Immature natural killer cell (primary cell): ENCODE results near the gene ABCA7. TPM values are rescaled to one million over a fixed set of nuclear protein-coding genes. Genes with fewer than 3 reads are reported as not detected.
A peak's percentile ranks its signal among the peaks of the same experiment; 100 is the strongest.

Source experiments
- DNase-seq, 3 donors: peaks; one replicate each; pipeline ENCODE4 v3.0.0; 2022; ENCODE audit warnings: mixed read lengths in 1 of 3
- H3K27ac Mint-ChIP-seq, 6 donors: one replicate each; pipeline ENCODE4 v1.8.0; 2020; ENCODE audit warnings: mixed read lengths in 6 of 6, mild to moderate bottlenecking in 5 of 6, inconsistent platforms in 4 of 6, moderate library complexity in 3 of 6
- H3K27me3 Mint-ChIP-seq, 3 donors: one replicate each; pipeline ENCODE4 v1.8.0; 2020 to 2021; ENCODE audit warnings: low read depth in 3 of 3, mild to moderate bottlenecking in 3 of 3, mixed read lengths in 3 of 3, moderate library complexity in 3 of 3, inconsistent platforms in 1 of 3
- H3K36me3 Mint-ChIP-seq, 3 donors: one replicate each; pipeline ENCODE4 v1.8.0; 2020; ENCODE audit warnings: mixed read lengths in 3 of 3, inconsistent platforms in 2 of 3, mild to moderate bottlenecking in 2 of 3
- H3K4me1 Mint-ChIP-seq, 2 donors: one replicate each; pipeline ENCODE4 v1.8.0; 2020; ENCODE audit warnings: inconsistent platforms in 2 of 2, mild to moderate bottlenecking in 2 of 2, mixed read lengths in 2 of 2, moderate library complexity in 1 of 2
- H3K4me3 Mint-ChIP-seq, 5 donors: one replicate each; pipeline ENCODE4 v1.8.0; 2020; ENCODE audit warnings: mild to moderate bottlenecking in 5 of 5, mixed read lengths in 5 of 5, inconsistent platforms in 3 of 5, moderate library complexity in 3 of 5
- H3K9me3 Mint-ChIP-seq, 6 donors: one replicate each; pipeline ENCODE4 v1.8.0; 2020; ENCODE audit warnings: mild to moderate bottlenecking in 6 of 6, mixed read lengths in 6 of 6, inconsistent platforms in 4 of 6, moderate library complexity in 3 of 6
- polyA plus RNA-seq, 3 donors: library from polyadenylated mRNA; unstranded; fragments of 300-500 nt; fragmentation: Illumina TruSeq; gene quantifications; one replicate each; pipeline ENCODE4 v1.2.3, GENCODE V29; 2021

The ABCA7 gene
- polyA plus RNA-seq, 3 donors from 2014 or later, result 4.5 to 13.3 (median 5.2) TPM

- Mint-ChIP-seq H3K4me1 (peaks cover 18 to 27% of the 10 kb centered on the region in 2 donors), H3K27me3 (peaks cover 9 to 26% (median 13%) of the 10 kb centered on the region in 3 donors), H3K4me3 (no peak overlapping the region), H3K9me3 (no peaks in the 10 kb centered on the region), H3K36me3 (peaks cover 4 to 16% (median 11%) of the 10 kb centered on the region in 3 donors), H3K27ac (peak overlapping the region in 2 of 6 donors; percentile 17 to 93)
- no peak for DNase-seq
Observed at GRCh38 chr19:1086613-1087012, 46.7 kb downstream of the ABCA7 start.

DNA sequence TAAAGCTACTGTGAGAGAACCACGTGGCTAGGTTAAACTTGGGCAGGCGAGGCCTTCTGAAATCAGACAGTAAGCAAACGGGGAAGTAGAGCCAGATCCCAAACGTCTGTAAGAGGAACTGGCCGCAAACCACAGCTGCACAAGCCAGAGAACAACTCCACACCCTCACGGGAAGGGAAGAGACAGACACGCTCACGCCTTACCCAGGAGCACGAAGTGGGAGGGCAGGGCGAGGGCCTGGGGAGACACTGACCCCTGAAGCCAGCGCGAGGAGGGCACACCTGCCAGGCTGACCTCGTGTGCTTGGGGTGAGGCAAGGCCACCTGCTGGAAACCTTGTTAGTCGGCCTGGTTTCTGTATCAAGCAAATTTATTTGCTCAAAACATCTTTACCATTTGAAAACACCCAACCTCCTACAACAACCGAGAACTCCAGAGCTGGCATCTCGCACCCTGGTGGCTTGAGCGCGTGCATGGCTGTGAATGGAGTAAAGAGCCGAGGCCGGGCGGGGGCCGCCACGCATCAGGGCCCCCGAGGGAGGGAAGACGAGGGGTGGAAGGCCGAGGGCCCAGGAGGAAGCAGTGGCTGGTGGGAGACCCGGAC is 48.0 kb downstream of the ABCA7 start:
- H3K9me3 Mint-ChIP-seq, result no peaks in the 10 kb centered on the region
- peaks cover 18 to 31% of the 10 kb centered on the region in 2 donors for H3K4me1 Mint-ChIP-seq
- peak overlapping the region; percentile 87 to 93 (median 90) for H3K27ac Mint-ChIP-seq

GRCh38 chr19:1088416-1089010 is 48.6 kb downstream of the ABCA7 start:
- peak overlapping the region; percentile 35 to 93 (median 74) for H3K27ac Mint-ChIP-seq
- H3K4me3 Mint-ChIP-seq, result no peak overlapping the region
- DNase-seq, result no peak
- peaks cover 9 to 18% (median 13%) of the 10 kb centered on the region in 3 donors for H3K27me3 Mint-ChIP-seq
- peaks cover 4 to 16% (median 11%) of the 10 kb centered on the region in 3 donors for H3K36me3 Mint-ChIP-seq
- peaks cover 22 to 35% of the 10 kb centered on the region in 2 donors for H3K4me1 Mint-ChIP-seq
- H3K9me3 Mint-ChIP-seq, result no peaks in the 10 kb centered on the region

More for the DNA sequence above, 48.0 kb downstream of the ABCA7 start:
- peaks cover 9 to 20% (median 13%) of the 10 kb centered on the region in 3 donors for H3K27me3 Mint-ChIP-seq
- DNase-seq, result peak; percentile 36 to 40 (median 37)
- peak overlapping the region; percentile 24 to 46 (median 45) for H3K4me3 Mint-ChIP-seq
- peaks cover 4 to 16% (median 11%) of the 10 kb centered on the region in 3 donors for H3K36me3 Mint-ChIP-seq

DNA sequence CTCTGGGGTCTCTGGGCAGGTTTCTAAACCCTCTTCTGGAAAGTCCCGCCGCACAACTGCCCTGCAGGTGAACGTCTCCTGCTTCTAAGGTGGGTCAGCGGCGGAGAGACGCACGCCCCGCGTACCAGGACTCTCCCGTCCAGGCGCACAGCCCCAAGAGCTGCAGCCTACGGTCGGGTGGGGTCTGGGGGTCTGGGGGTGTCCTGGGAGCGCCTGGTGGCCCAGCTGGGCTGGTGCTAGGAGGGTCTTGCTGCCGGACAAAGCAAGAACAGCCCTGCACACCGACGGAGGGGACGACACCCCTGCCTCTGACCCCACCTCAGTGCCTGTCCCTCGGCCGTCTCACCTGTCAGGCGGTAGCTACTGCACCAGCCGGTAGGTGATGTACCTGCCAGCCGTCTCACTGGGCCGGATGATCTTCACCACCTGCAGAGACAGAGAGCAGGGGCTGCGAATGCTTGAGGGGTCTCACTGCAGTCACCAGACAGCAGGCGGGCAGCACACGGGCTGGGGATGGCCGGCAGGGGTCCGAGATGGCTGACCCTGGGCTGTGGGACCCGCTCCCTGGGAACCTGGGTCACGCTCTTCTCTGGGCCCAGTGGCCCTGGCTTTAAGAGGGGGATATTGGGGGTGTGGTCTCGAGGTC is 49.3 kb downstream of the ABCA7 start:
- DNase-seq, result no peak
- Mint-ChIP-seq H3K27ac (peak overlapping the region in 2 of 6 donors; percentile 20 to 30), H3K4me1 (peaks cover 30 to 42% of the 10 kb centered on the region in 2 donors), H3K36me3 (peaks cover 4 to 16% (median 11%) of the 10 kb centered on the region in 3 donors), H3K27me3 (peaks cover 11 to 18% (median 13%) of the 10 kb centered on the region in 3 donors), H3K4me3 (no peak overlapping the region), H3K9me3 (no peaks in the 10 kb centered on the region)

DNA sequence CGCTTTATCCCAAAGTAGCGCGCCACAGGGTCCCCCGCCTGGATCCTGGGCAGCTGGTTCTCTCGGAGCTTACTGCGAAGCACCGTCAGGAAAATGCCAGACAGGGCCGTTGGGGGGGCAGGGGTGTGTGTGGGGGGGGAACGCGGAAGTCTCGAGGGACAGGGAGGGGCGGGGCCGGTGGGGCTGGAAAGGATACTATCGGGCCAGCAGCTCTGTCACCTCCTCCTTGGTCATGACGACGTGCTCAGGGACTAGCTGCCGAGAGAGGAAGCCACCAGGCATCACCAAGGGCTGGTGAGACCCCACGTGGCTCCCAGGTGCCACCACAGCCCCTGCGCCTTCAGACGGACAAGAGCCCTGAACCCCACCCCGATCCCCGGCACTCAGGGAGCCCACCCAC is 50.0 kb downstream of the ABCA7 start:
- peaks cover 32 to 42% of the 10 kb centered on the region in 2 donors for H3K4me1 Mint-ChIP-seq
- H3K9me3 Mint-ChIP-seq, result no peaks in the 10 kb centered on the region
- H3K36me3 Mint-ChIP-seq, result peaks cover 4 to 11% (median 8%) of the 10 kb centered on the region in 3 donors
- peak overlapping the region in 2 of 6 donors; percentile 7 to 17 for H3K27ac Mint-ChIP-seq
- H3K27me3 Mint-ChIP-seq, result peaks cover 11 to 18% (median 13%) of the 10 kb centered on the region in 3 donors
- DNase-seq, result peak in 2 of 3 donors; percentile 37 to 49
- H3K4me3 Mint-ChIP-seq, result no peak overlapping the region

- Mint-ChIP-seq H3K27me3 (peaks cover 10 to 16% (median 13%) of the 10 kb centered on the region in 3 donors), H3K36me3 (peaks cover 4 to 5% (median 4%) of the 10 kb centered on the region in 3 donors), H3K9me3 (no peaks in the 10 kb centered on the region), H3K4me1 (peaks cover 36 to 44% of the 10 kb centered on the region in 2 donors), H3K4me3 (no peak overlapping the region), H3K27ac (peak overlapping the region in 1 of 6 donors; percentile 7)
- no peak for DNase-seq
Observed at GRCh38 chr19:1090731-1091543, 51.0 kb downstream of the ABCA7 start.

GRCh38 chr19:1091544-1092175 is 51.8 kb downstream of the ABCA7 start:
- DNase-seq, result no peak
- peaks cover 4 to 5% (median 4%) of the 10 kb centered on the region in 3 donors for H3K36me3 Mint-ChIP-seq
- H3K9me3 Mint-ChIP-seq, result no peaks in the 10 kb centered on the region
- no peak overlapping the region for H3K27ac Mint-ChIP-seq
- H3K4me3 Mint-ChIP-seq, result no peak overlapping the region
- peaks cover 10 to 14% (median 13%) of the 10 kb centered on the region in 3 donors for H3K27me3 Mint-ChIP-seq
- peaks cover 38 to 46% of the 10 kb centered on the region in 2 donors for H3K4me1 Mint-ChIP-seq

GRCh38 chr19:1093330-1093729 is 53.4 kb downstream of the ABCA7 start:
- Mint-ChIP-seq H3K9me3 (no peaks in the 10 kb centered on the region), H3K4me1 (peaks cover 28 to 34% of the 10 kb centered on the region in 2 donors), H3K36me3 (no peaks in the 10 kb centered on the region), H3K27me3 (peaks cover 3 to 11% (median 4%) of the 10 kb centered on the region in 3 donors), H3K27ac (peak overlapping the region; percentile 16 to 81 (median 74)), H3K4me3 (peak overlapping the region; percentile 85 to 93 (median 89))
- no peak for DNase-seq

- no peak for DNase-seq
- Mint-ChIP-seq H3K9me3 (no peaks in the 10 kb centered on the region), H3K27ac (peak overlapping the region; percentile 72 to 91 (median 84)), H3K4me1 (peaks cover 27 to 35% of the 10 kb centered on the region in 2 donors), H3K36me3 (no peaks in the 10 kb centered on the region), H3K4me3 (peak overlapping the region; percentile 85 to 93 (median 89)), H3K27me3 (peaks cover 0 to 8% (median 0%) of the 10 kb centered on the region in 3 donors)
Observed at GRCh38 chr19:1093811-1094553, 54.1 kb downstream of the ABCA7 start.

- Mint-ChIP-seq H3K9me3 (no peaks in the 10 kb centered on the region), H3K4me3 (peak overlapping the region; percentile 85 to 93 (median 89)), H3K27ac (peak overlapping the region; percentile 72 to 91 (median 84)), H3K4me1 (peaks cover 28 to 38% of the 10 kb centered on the region in 2 donors), H3K36me3 (no peaks in the 10 kb centered on the region), H3K27me3 (peaks cover 0 to 8% (median 0%) of the 10 kb centered on the region in 3 donors)
- no peak for DNase-seq
Observed at GRCh38 chr19:1094655-1094977, 54.7 kb downstream of the ABCA7 start.

DNA sequence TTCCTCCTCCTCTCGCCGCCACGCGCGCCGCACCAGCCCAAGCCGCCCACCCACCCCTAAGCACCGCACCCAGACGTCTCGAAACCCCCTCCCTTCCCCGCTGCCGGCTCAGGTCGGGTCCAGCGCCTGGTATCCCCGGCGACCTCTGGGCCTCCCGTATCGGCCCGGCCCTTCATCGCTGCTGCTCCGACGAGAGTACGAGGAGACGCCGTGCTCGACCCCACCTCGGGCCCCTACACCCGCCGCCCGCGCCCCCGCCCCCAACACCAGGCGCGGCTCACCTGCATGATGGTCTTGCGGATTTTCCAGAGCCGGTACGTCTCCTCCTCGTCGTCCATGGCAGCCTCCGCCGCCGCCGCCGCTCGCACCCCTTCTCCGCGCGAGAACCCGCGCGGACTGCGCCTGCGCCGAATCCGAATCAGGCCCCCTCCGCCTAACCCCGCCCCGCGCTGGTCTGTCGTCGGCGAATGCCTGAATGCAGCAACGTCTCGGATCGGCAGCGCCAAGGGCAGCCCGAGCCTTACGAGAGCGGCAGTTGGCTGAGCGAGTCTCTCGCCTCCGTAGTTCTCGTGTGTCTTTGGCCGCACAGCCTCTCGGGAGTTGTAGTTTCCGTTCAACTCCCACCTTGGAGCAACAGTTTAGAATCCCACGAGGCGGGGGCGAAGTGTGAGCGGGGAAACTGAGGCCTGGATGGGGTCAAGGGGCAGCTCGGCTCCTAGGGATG is 55.2 kb downstream of the ABCA7 start, which contains the start of gene POLR2E:
TSS of gene POLR2E (minus strand) at position 398 of the 724 bp plus-strand sequence. CDS start at position 338, 60 bp downstream.
- Mint-ChIP-seq H3K4me1 (peaks cover 32 to 40% of the 10 kb centered on the region in 2 donors), H3K9me3 (no peaks in the 10 kb centered on the region), H3K27ac (peak within 1 kb of the TSS; percentile 81 to 93 (median 88)), H3K36me3 (no peaks in the 10 kb centered on the region), H3K4me3 (peak within 1 kb of the TSS; percentile 85 to 93 (median 89)), H3K27me3 (peaks cover 0 to 8% (median 2%) of the 10 kb centered on the region in 3 donors)
- peak; percentile 98 to 99 (median 98) for DNase-seq

GRCh38 chr19:1097810-1098176 is 57.9 kb downstream of the ABCA7 start:
- DNase-seq, result no peak
- Mint-ChIP-seq H3K36me3 (no peaks in the 10 kb centered on the region), H3K4me1 (peaks cover 46 to 54% of the 10 kb centered on the region in 2 donors), H3K4me3 (no peak overlapping the region), H3K9me3 (no peaks in the 10 kb centered on the region), H3K27ac (no peak overlapping the region), H3K27me3 (peaks cover 0 to 8% (median 2%) of the 10 kb centered on the region in 3 donors)
